Measurements from ENCODE around the gene QRICH1.
"Not testable (repeated sequence)": the region's sequence is repeated elsewhere in the genome, so short reads cannot be mapped to it uniquely, and the experiment has no call there.

The QRICH1 gene

GRCh38 chr3:49018707-49019006 is 75.2 kb downstream of the QRICH1 start:
- in situ Hi-C loops (cut with MboI; ENCODE audit: low sequenced_read_pairs) = no loop called here

- in situ Hi-C loops (cut with MboI; ENCODE audit: low sequenced_read_pairs) = no loop called here
These were observed 75.7 kb downstream of the QRICH1 start, which contains the start of gene DALRD3 for GRCh38 chr3:49017971-49018706. TSS of gene DALRD3 (minus strand) at chr3:49018580. CDS start at chr3:49018564, 16 bp downstream.

GRCh38 chr3:49017229-49017970 is 76.5 kb downstream of the QRICH1 start:
- in situ Hi-C loops (cut with MboI; ENCODE audit: low sequenced_read_pairs) = no loop called here

GRCh38 chr3:49016414-49017228 is 77.2 kb downstream of the QRICH1 start:
- in situ Hi-C loops (cut with MboI; ENCODE audit: low sequenced_read_pairs) = no loop called here

GRCh38 chr3:49015765-49016164 is 78.1 kb downstream of the QRICH1 start:
- in situ Hi-C loops (cut with MboI; ENCODE audit: low sequenced_read_pairs) = no loop called here

- in situ Hi-C loops (cut with MboI; ENCODE audit: low sequenced_read_pairs) = no loop called here
These were observed 78.8 kb downstream of the QRICH1 start for GRCh38 chr3:49015072-49015471.

- in situ Hi-C loops (cut with MboI; ENCODE audit: low sequenced_read_pairs) = no loop called here
These were observed 79.9 kb downstream of the QRICH1 start for GRCh38 chr3:49013738-49014660.

GRCh38 chr3:49013113-49013737 is 80.6 kb downstream of the QRICH1 start:
- in situ Hi-C loops (cut with MboI; ENCODE audit: low sequenced_read_pairs) = no loop called here

GRCh38 chr3:49012441-49013017 is 81.3 kb downstream of the QRICH1 start:
- in situ Hi-C loops (cut with MboI; ENCODE audit: low sequenced_read_pairs) = no loop called here

GRCh38 chr3:49009396-49009795 is 84.5 kb downstream of the QRICH1 start:
- in situ Hi-C loops (cut with MboI; ENCODE audit: low sequenced_read_pairs) = no loop called here

GRCh38 chr3:49008627-49009026 is 85.2 kb downstream of the QRICH1 start:
- in situ Hi-C loops (cut with MboI; ENCODE audit: low sequenced_read_pairs) = not testable (repeated sequence)

GRCh38 chr3:49007771-49008528 is 85.9 kb downstream of the QRICH1 start:
- in situ Hi-C loops (cut with MboI; ENCODE audit: low sequenced_read_pairs) = no loop called here

GRCh38 chr3:49007068-49007770 is 86.7 kb downstream of the QRICH1 start, which contains the start of gene WDR6:
TSS of gene WDR6 (plus strand) at chr3:49007391. CDS start at chr3:49007432, 41 bp downstream.
- in situ Hi-C loops (cut with MboI; ENCODE audit: low sequenced_read_pairs) = no loop called here

- in situ Hi-C loops (cut with MboI; ENCODE audit: low sequenced_read_pairs) = no loop called here
These were observed 87.3 kb downstream of the QRICH1 start for GRCh38 chr3:49006408-49007067.

- in situ Hi-C loops (cut with MboI; ENCODE audit: low sequenced_read_pairs) = no loop called here
These were observed 87.9 kb downstream of the QRICH1 start for GRCh38 chr3:49005998-49006397.

GRCh38 chr3:49005303-49005680 is 88.6 kb downstream of the QRICH1 start:
- in situ Hi-C loops (cut with MboI; ENCODE audit: low sequenced_read_pairs) = no loop called here

GRCh38 chr3:49004352-49005302 is 89.2 kb downstream of the QRICH1 start:
- in situ Hi-C loops (cut with MboI; ENCODE audit: low sequenced_read_pairs) = no loop called here
